Measurements from ENCODE around the gene DAPK2. TPM values are rescaled to one million over a fixed set of nuclear protein-coding genes. Genes with fewer than 3 reads are reported as not detected.

Gene DAPK2
- total and polyA plus RNA-seq, 3 experiments from 2014 or later = 2.2 to 5.5 (median 4.4) TPM

- Histone ChIP-seq H3K27ac (ENCODE audit: low read depth, low read length) (no peak overlapping the region), H3K4me1 (ENCODE audit: insufficient read depth, low read length) (no peaks in the 10 kb centered on the region), H3K27me3 (ENCODE audit: insufficient read depth, low read length, poor library complexity, severe bottlenecking) (no peaks in the 10 kb centered on the region), H3K4me3 (ENCODE audit: low read length) (no peak overlapping the region), H3K9me3 (ENCODE audit: low read length) (no peaks in the 10 kb centered on the region), H3K36me3 (ENCODE audit: insufficient read depth, low read length) (no peaks in the 10 kb centered on the region)
- Mint-ChIP-seq H3K4me3 (no peak overlapping the region), H3K9me3 (no peaks in the 10 kb centered on the region), H3K27ac (no peak overlapping the region), H3K4me1 (peaks cover 0 to 14% (median 0%) of the 10 kb centered on the region in 3 donors), H3K27me3 (peaks cover 0 to 3% of the 10 kb centered on the region in 2 donors), H3K36me3 (peaks cover 0 to 7% (median 4%) of the 10 kb centered on the region in 3 donors)
- no peak for DNase-seq
- ChIA-PET CTCF (no interaction called here), POLR2A (no interaction called here)
Measured at GRCh38 chr15:64019764-64020163, 26.5 kb downstream of the DAPK2 start.

- no peak overlapping the region for H3K4me3 Mint-ChIP-seq
- H3K36me3 Mint-ChIP-seq = peaks cover 0 to 5% (median 0%) of the 10 kb centered on the region in 3 donors
- H3K9me3 Mint-ChIP-seq = no peaks in the 10 kb centered on the region
- CTCF ChIA-PET = interaction anchor here (0.6 kb wide), 1 partner anchor 58 kb away, joined by 4 read pairs; no protein-coding TSS in a partner anchor
- DNase-seq = no peak
- H3K4me1 Mint-ChIP-seq = peaks cover 4 to 33% (median 10%) of the 10 kb centered on the region in 3 donors
- H3K27me3 Mint-ChIP-seq = peaks cover 0 to 3% of the 10 kb centered on the region in 2 donors
- Histone ChIP-seq H3K4me3 (ENCODE audit: low read length) (no peak overlapping the region), H3K36me3 (ENCODE audit: insufficient read depth, low read length) (no peaks in the 10 kb centered on the region), H3K27me3 (ENCODE audit: insufficient read depth, low read length, poor library complexity, severe bottlenecking) (no peaks in the 10 kb centered on the region), H3K4me1 (ENCODE audit: insufficient read depth, low read length) (no peaks in the 10 kb centered on the region), H3K27ac (ENCODE audit: low read depth, low read length) (no peak overlapping the region), H3K9me3 (ENCODE audit: low read length) (no peaks in the 10 kb centered on the region)
- peak overlapping the region in 2 of 8 donors; percentile 32 to 64 for H3K27ac Mint-ChIP-seq
- POLR2A ChIA-PET = no interaction called here
Measured at GRCh38 chr15:64017591-64018163, 28.6 kb downstream of the DAPK2 start.

- H3K27me3 Mint-ChIP-seq = peaks cover 0 to 3% of the 10 kb centered on the region in 2 donors
- Histone ChIP-seq H3K9me3 (ENCODE audit: low read length) (no peaks in the 10 kb centered on the region), H3K27ac (ENCODE audit: low read depth, low read length) (no peak overlapping the region), H3K27me3 (ENCODE audit: insufficient read depth, low read length, poor library complexity, severe bottlenecking) (no peaks in the 10 kb centered on the region), H3K4me3 (ENCODE audit: low read length) (no peak overlapping the region), H3K36me3 (ENCODE audit: insufficient read depth, low read length) (no peaks in the 10 kb centered on the region), H3K4me1 (ENCODE audit: insufficient read depth, low read length) (no peaks in the 10 kb centered on the region)
- H3K4me1 Mint-ChIP-seq = peaks cover 4 to 38% (median 15%) of the 10 kb centered on the region in 3 donors
- CTCF ChIA-PET = interaction anchor here (0.6 kb wide), 1 partner anchor 59 kb away, joined by 4 read pairs; no protein-coding TSS in a partner anchor
- no peaks in the 10 kb centered on the region for H3K9me3 Mint-ChIP-seq
- POLR2A ChIA-PET = no interaction called here
- no peak for DNase-seq
- H3K36me3 Mint-ChIP-seq = peaks cover 0 to 5% (median 0%) of the 10 kb centered on the region in 3 donors
- H3K4me3 Mint-ChIP-seq = no peak overlapping the region
- peak overlapping the region in 3 of 8 donors; percentile 21 to 63 (median 44) for H3K27ac Mint-ChIP-seq
Measured at GRCh38 chr15:64017082-64017588, 29.1 kb downstream of the DAPK2 start.

GRCh38 chr15:64016257-64016656 is 30.0 kb downstream of the DAPK2 start:
- Histone ChIP-seq H3K4me3 (ENCODE audit: low read length) (no peak overlapping the region), H3K9me3 (ENCODE audit: low read length) (no peaks in the 10 kb centered on the region), H3K4me1 (ENCODE audit: insufficient read depth, low read length) (peaks cover 2% of the 10 kb centered on the region), H3K27ac (ENCODE audit: low read depth, low read length) (no peak overlapping the region), H3K36me3 (ENCODE audit: insufficient read depth, low read length) (no peaks in the 10 kb centered on the region), H3K27me3 (ENCODE audit: insufficient read depth, low read length, poor library complexity, severe bottlenecking) (no peaks in the 10 kb centered on the region)
- POLR2A ChIA-PET = no interaction called here
- no peaks in the 10 kb centered on the region for H3K9me3 Mint-ChIP-seq
- H3K27ac Mint-ChIP-seq = peak overlapping the region in 4 of 8 donors; percentile 21 to 93 (median 56)
- peaks cover 8 to 47% (median 21%) of the 10 kb centered on the region in 3 donors for H3K4me1 Mint-ChIP-seq
- DNase-seq = no peak
- CTCF ChIA-PET = no interaction called here
- peaks cover 0 to 2% (median 0%) of the 10 kb centered on the region in 3 donors for H3K36me3 Mint-ChIP-seq
- H3K27me3 Mint-ChIP-seq = peaks cover 0 to 3% of the 10 kb centered on the region in 2 donors
- H3K4me3 Mint-ChIP-seq = no peak overlapping the region

- Mint-ChIP-seq H3K27ac (peak overlapping the region in 4 of 8 donors; percentile 27 to 89 (median 62)), H3K36me3 (no peaks in the 10 kb centered on the region), H3K9me3 (no peaks in the 10 kb centered on the region), H3K27me3 (peaks cover 0 to 3% of the 10 kb centered on the region in 2 donors), H3K4me1 (peaks cover 18 to 60% (median 34%) of the 10 kb centered on the region in 3 donors), H3K4me3 (no peak overlapping the region)
- Histone ChIP-seq H3K27me3 (ENCODE audit: insufficient read depth, low read length, poor library complexity, severe bottlenecking) (no peaks in the 10 kb centered on the region), H3K36me3 (ENCODE audit: insufficient read depth, low read length) (no peaks in the 10 kb centered on the region), H3K4me3 (ENCODE audit: low read length) (no peak overlapping the region), H3K4me1 (ENCODE audit: insufficient read depth, low read length) (peaks cover 14% of the 10 kb centered on the region), H3K27ac (ENCODE audit: low read depth, low read length) (no peak overlapping the region), H3K9me3 (ENCODE audit: low read length) (no peaks in the 10 kb centered on the region)
- CTCF ChIA-PET = interaction anchor here (1.0 to 1.2 kb wide), 2 partner anchors 14 to 263 kb away, joined by 3 read pairs; no protein-coding TSS in a partner anchor
- DNase-seq = no peak
- POLR2A ChIA-PET = interaction anchor here (0.6 kb wide), 1 partner anchor 9 kb away, joined by 3 read pairs; no protein-coding TSS in a partner anchor
Measured at GRCh38 chr15:64014995-64015394, 31.3 kb downstream of the DAPK2 start.

GRCh38 chr15:64013179-64014062 is 32.9 kb downstream of the DAPK2 start:
- H3K27ac Mint-ChIP-seq = peak overlapping the region; percentile 68 to 100 (median 81)
- no peaks in the 10 kb centered on the region for H3K27me3 ChIP-seq (ENCODE audit: insufficient read depth, low read length, poor library complexity, severe bottlenecking)
- ChIA-PET CTCF (interaction anchor here (0.7 to 0.9 kb wide), 3 partner anchors 16 to 54 kb away, joined by 3 read pairs; partner anchors contain the start of gene DAPK2), POLR2A (no interaction called here)
- no peaks in the 10 kb centered on the region for H3K36me3 ChIP-seq (ENCODE audit: insufficient read depth, low read length)
- no peak for DNase-seq
- no peak overlapping the region for H3K4me3 ChIP-seq (ENCODE audit: low read length)
- H3K9me3 ChIP-seq (ENCODE audit: low read length) = no peaks in the 10 kb centered on the region
- H3K4me1 ChIP-seq (ENCODE audit: insufficient read depth, low read length) = peaks cover 30% of the 10 kb centered on the region
- peaks cover 0 to 3% of the 10 kb centered on the region in 2 donors for H3K27me3 Mint-ChIP-seq
- H3K27ac ChIP-seq (ENCODE audit: low read depth, low read length) = no peak overlapping the region
- no peaks in the 10 kb centered on the region for H3K36me3 Mint-ChIP-seq
- H3K4me1 Mint-ChIP-seq = peaks cover 33 to 75% (median 50%) of the 10 kb centered on the region in 3 donors
- no peaks in the 10 kb centered on the region for H3K9me3 Mint-ChIP-seq
- H3K4me3 Mint-ChIP-seq = peak overlapping the region in 3 of 7 donors; percentile 13 to 63 (median 63)

GRCh38 chr15:64011736-64012135 is 34.5 kb downstream of the DAPK2 start:
- H3K9me3 Mint-ChIP-seq = no peaks in the 10 kb centered on the region
- ChIA-PET CTCF (interaction anchor here (0.6 to 4.2 kb wide), 13 partner anchors 10 to 259 kb away, joined by 3 to 57 read pairs (median 9); partner anchors contain the start of gene DAPK2), POLR2A (interaction anchor here (1.0 kb wide), 1 partner anchor 170 kb away, joined by 3 read pairs; no protein-coding TSS in a partner anchor)
- Histone ChIP-seq H3K27me3 (ENCODE audit: insufficient read depth, low read length, poor library complexity, severe bottlenecking) (no peaks in the 10 kb centered on the region), H3K9me3 (ENCODE audit: low read length) (no peaks in the 10 kb centered on the region), H3K4me1 (ENCODE audit: insufficient read depth, low read length) (peaks cover 33% of the 10 kb centered on the region), H3K27ac (ENCODE audit: low read depth, low read length) (no peak overlapping the region), H3K36me3 (ENCODE audit: insufficient read depth, low read length) (no peaks in the 10 kb centered on the region), H3K4me3 (ENCODE audit: low read length) (no peak overlapping the region)
- peak overlapping the region; percentile 83 to 100 (median 98) for H3K27ac Mint-ChIP-seq
- H3K27me3 Mint-ChIP-seq = peaks cover 0 to 3% of the 10 kb centered on the region in 2 donors
- no peak for DNase-seq
- H3K4me3 Mint-ChIP-seq = peak overlapping the region in 2 of 7 donors; percentile 21 to 24
- peaks cover 40 to 81% (median 58%) of the 10 kb centered on the region in 3 donors for H3K4me1 Mint-ChIP-seq
- no peaks in the 10 kb centered on the region for H3K36me3 Mint-ChIP-seq

Measured in CD8-positive, alpha-beta memory T cell (primary cell).